Activated CD4-positive, CD25-positive, alpha-beta regulatory T cell treated with anti-CD3 and anti-CD28 coated beads, Interleukin-2, amount 50 U/mL, for 16 hours (primary cell): Measurements from ENCODE around the gene IFNA2.
"Not testable (repeated sequence)": the region's sequence is repeated elsewhere in the genome, so short reads cannot be mapped to it uniquely, and the experiment has no call there.

Experiments used
- DNase-seq: peaks from one replicate; pipeline ENCODE4 v3.0.0-alpha.2; 2020; ENCODE audit warnings: low read depth, low spot score

The IFNA2 gene

GRCh38 chr9:21385131-21385670 is at the start of gene IFNA2:
Gene IFNA2 (minus strand): TSS chr9:21385398. CDS start chr9:21385329, 69 bp downstream.
- DNase-seq, result no peak

GRCh38 chr9:21435015-21435383 is 49.8 kb upstream of the IFNA2 start:
- not testable (repeated sequence) for DNase-seq

GRCh38 chr9:21434202-21435014 is 49.2 kb upstream of the IFNA2 start:
- no peak for DNase-seq

GRCh38 chr9:21432672-21433425 is 47.7 kb upstream of the IFNA2 start:
- DNase-seq, result no peak

GRCh38 chr9:21429191-21429590 is 44.0 kb upstream of the IFNA2 start:
- DNase-seq, result no peak

- no peak for DNase-seq
Observed at GRCh38 chr9:21428235-21428634, 43.0 kb upstream of the IFNA2 start.

GRCh38 chr9:21415493-21416267 is 30.5 kb upstream of the IFNA2 start:
- DNase-seq, result no peak

GRCh38 chr9:21414220-21414940 is 29.2 kb upstream of the IFNA2 start:
- DNase-seq, result no peak

GRCh38 chr9:21413624-21414023 is 28.4 kb upstream of the IFNA2 start:
- DNase-seq, result no peak

- DNase-seq, result no peak
Observed at GRCh38 chr9:21413151-21413550, 28.0 kb upstream of the IFNA2 start.

- DNase-seq, result no peak
Observed at GRCh38 chr9:21412107-21412506, 26.9 kb upstream of the IFNA2 start.

- DNase-seq, result no peak
Observed at GRCh38 chr9:21408817-21409216, 23.6 kb upstream of the IFNA2 start, which contains the start of gene IFNA8. Gene IFNA8 (plus strand): TSS chr9:21409117. CDS start chr9:21409177, 60 bp downstream.

- no peak for DNase-seq
Observed at GRCh38 chr9:21404146-21404545, 18.9 kb upstream of the IFNA2 start.

GRCh38 chr9:21402386-21403251 is 17.4 kb upstream of the IFNA2 start:
- no peak for DNase-seq

- DNase-seq, result no peak
Observed at GRCh38 chr9:21399956-21400355, 14.8 kb upstream of the IFNA2 start.

- DNase-seq, result no peak
Observed at GRCh38 chr9:21398955-21399489, 13.8 kb upstream of the IFNA2 start.

- peak; percentile 34 for DNase-seq
Observed at GRCh38 chr9:21395778-21396717, 10.8 kb upstream of the IFNA2 start.

- no peak for DNase-seq
Observed at GRCh38 chr9:21392270-21392669, 7.1 kb upstream of the IFNA2 start.

GRCh38 chr9:21383627-21384026 is 1.6 kb downstream of the IFNA2 start:
- DNase-seq, result no peak
